GM23338 (cell line): Measurements from ENCODE around the gene C3orf80. TPM values are rescaled to one million over a fixed set of nuclear protein-coding genes. Genes with fewer than 3 reads are reported as not detected.

ENCODE experiments used
- ATAC-seq: fragments of 200-7000 bp; cut with Tn5 transposase; 3 replicates; pipeline ENCODE4 v1.9.1; 2020
- DNase-seq: peaks from one replicate; pipeline ENCODE4 v3.0.0-alpha.2; 2015; ENCODE audit warnings: low spot score
- H2AFZ ChIP-seq: fragments of 200-600 bp; sonication (generic); 2 replicates; pipeline ENCODE4 v1.8.0; 2016; ENCODE audit warnings: antibody characterized with exemption, mild to moderate bottlenecking, moderate library complexity
- H3F3A ChIP-seq: fragments of 200-600 bp; sonication (generic); replicated peaks from 2 replicates; pipeline ENCODE4 v1.8.0; 2017; ENCODE audit warnings: antibody characterized with exemption, mixed run types, low read depth
- H3K27ac ChIP-seq: fragments of 200-600 bp; sonication (generic); 2 replicates; pipeline ENCODE4 v1.6.1; 2016; ENCODE audit warnings: low read depth
- H3K27me3 ChIP-seq: fragments of 200-600 bp; sonication (generic); 2 replicates; pipeline ENCODE4 v1.8.0; 2016; ENCODE audit warnings: mild to moderate bottlenecking, mixed run types, moderate library complexity; ENCODE audit not compliant: insufficient read depth
- H3K36me3 ChIP-seq: fragments of 200-600 bp; sonication (generic); 2 replicates; pipeline ENCODE4 v1.8.0; 2016; ENCODE audit warnings: mild to moderate bottlenecking; ENCODE audit not compliant: insufficient read depth
- H3K4me1 ChIP-seq: fragments of 200-600 bp; sonication (generic); 2 replicates; pipeline ENCODE4 v1.8.0; 2016; ENCODE audit warnings: mild to moderate bottlenecking, moderate library complexity; ENCODE audit not compliant: insufficient read depth
- H3K4me2 ChIP-seq: fragments of 200-600 bp; sonication (generic); 2 replicates; pipeline ENCODE4 v1.7.1; 2017; ENCODE audit warnings: mixed run types
- H3K4me3 ChIP-seq: fragments of 200-600 bp; sonication (generic); 2 replicates; pipeline ENCODE4 v1.6.1; 2016; ENCODE audit warnings: mixed run types
- H3K79me2 ChIP-seq: fragments of 200-600 bp; sonication (generic); replicated peaks from 2 replicates; pipeline ENCODE4 v1.8.0; 2017; ENCODE audit warnings: mild to moderate bottlenecking; ENCODE audit not compliant: insufficient read depth
- H3K9me2 ChIP-seq: fragments of 200-600 bp; sonication (generic); 2 replicates; pipeline ENCODE4 v1.8.0; 2017; ENCODE audit not compliant: insufficient read depth
- H4K20me1 ChIP-seq: fragments of 200-600 bp; sonication (generic); replicated peaks from 2 replicates; pipeline ENCODE4 v1.8.0; 2017; ENCODE audit warnings: mild to moderate bottlenecking; ENCODE audit not compliant: insufficient read depth
- H3K27ac Mint-ChIP-seq: 2 replicates; pipeline ENCODE4 v1.8.0; 2020; ENCODE audit warnings: inconsistent platforms, mild to moderate bottlenecking, moderate library complexity, mixed read lengths
- H3K27me3 Mint-ChIP-seq: 3 replicates; pipeline ENCODE4 v1.8.0; 2022; ENCODE audit warnings: low read depth, mild to moderate bottlenecking, moderate library complexity, mixed read lengths, inconsistent platforms; ENCODE audit not compliant: insufficient read depth, poor library complexity
- H3K36me3 Mint-ChIP-seq: 3 replicates; pipeline ENCODE4 v1.8.0; 2021; ENCODE audit warnings: low read depth, mild to moderate bottlenecking, inconsistent platforms, moderate library complexity, mixed read lengths
- H3K4me1 Mint-ChIP-seq: 3 replicates; pipeline ENCODE4 v1.8.0; 2020; ENCODE audit warnings: mild to moderate bottlenecking, inconsistent platforms, mixed read lengths
- H3K4me3 Mint-ChIP-seq: 3 replicates; pipeline ENCODE4 v1.8.0; 2021; ENCODE audit warnings: moderate library complexity, mild to moderate bottlenecking, inconsistent platforms, mixed read lengths
- H3K9me3 Mint-ChIP-seq: 3 replicates; pipeline ENCODE4 v1.8.0; 2020; ENCODE audit warnings: moderate library complexity, mild to moderate bottlenecking, inconsistent platforms, mixed read lengths
- CREB1 ChIP-seq: fragments of 250-450 bp; sonication (Bioruptor Pico); IDR thresholded peaks from 2 replicates; pipeline ENCODE4 v1.5.0; 2020; ENCODE audit warnings: low read depth, mild to moderate bottlenecking, moderate library complexity
- CTCF ChIP-seq, 2 experiments: fragments of 200-600 bp in 1 of 2; sonication (generic) in 1 of 2; conservative IDR thresholded peaks; 2 replicates each; pipeline versions ENCODE4 v1.5.1 to v1.6.1; 2016 to 2017; ENCODE audit warnings: antibody characterized with exemption in 2 of 2, low read depth in 2 of 2, mild to moderate bottlenecking in 2 of 2, moderate library complexity in 1 of 2
- JUNB ChIP-seq: IDR thresholded peaks from one replicate; pipeline ENCODE4 v1.6.1; 2016; ENCODE audit warnings: antibody characterized with exemption; ENCODE audit not compliant: unreplicated experiment
- POLR2AphosphoS5 ChIP-seq: IDR thresholded peaks from 2 replicates; pipeline ENCODE4 v1.6.1; 2016; ENCODE audit warnings: antibody characterized with exemption, low read depth
- REST ChIP-seq: IDR thresholded peaks from one replicate; pipeline ENCODE4 v1.6.1; 2018; ENCODE audit warnings: antibody characterized with exemption; ENCODE audit not compliant: unreplicated experiment
- ZNF462 ChIP-seq: fragments of 250-450 bp; sonication (Bioruptor Pico); IDR thresholded peaks from 2 replicates; pipeline ENCODE4 v1.5.0; 2020; ENCODE audit warnings: mild to moderate bottlenecking, moderate library complexity
- polyA plus RNA-seq: library from polyadenylated mRNA; unstranded; fragments of >200 nt; fragmentation: Nextera tagmentation; extraction: Ambion mirVana; gene quantifications from 2 replicates; pipeline ENCODE4 v1.2.1, GENCODE V29; 2016
- total RNA-seq: library from RNA; depleted of rRNA; stranded (reverse); fragments of >200 nt; shearing (Covaris generic); gene quantifications from 2 replicates; pipeline ENCODE4 v1.2.3, GENCODE V29; 2014

Gene C3orf80
- total and polyA plus RNA-seq, 2 experiments from 2014 or later: 0.57 to 3.0 TPM

- TF ChIP-seq REST (no peak), POLR2AphosphoS5 (no peak), JUNB (no peak)
These were observed 7.1 kb upstream of the C3orf80 start (continued) for GRCh38 chr3:160218136-160218535.

- ATAC-seq: no peak
- no peaks in the 10 kb centered on the region for H3K36me3 Mint-ChIP-seq
- Histone ChIP-seq H3K36me3 (no peaks in the 10 kb centered on the region), H3K9me2 (no peaks in the 10 kb centered on the region), H3K27me3 (peaks cover 30% of the 10 kb centered on the region), H3K4me1 (no peaks in the 10 kb centered on the region; the same call in 1 of the 2 replicates), H3K4me3 (no peak overlapping the region), H3K4me2 (no peak overlapping the region), H4K20me1 (no peaks in the 10 kb centered on the region), H3F3A (0 out of 2 replicates have a peak, but pooled peaks cover 3% of the 10 kb centered on the region), H2AFZ (no peak overlapping the region), H3K27ac (no peak overlapping the region), H3K79me2 (no peaks in the 10 kb centered on the region)
- no peak overlapping the region for H3K4me3 Mint-ChIP-seq
- H3K27me3 Mint-ChIP-seq: peaks cover 21% of the 10 kb centered on the region
- no peak for DNase-seq
- H3K27ac Mint-ChIP-seq: no peak overlapping the region
- TF ChIP-seq ZNF462 (CRISPR knock-in tag) (no peak), CREB1 (CRISPR knock-in tag) (no peak), CTCF (conservative IDR thresholded peaks at IDR 0.05; ENCODE audit: low read depth in 2 of 2) (no peak), JUNB (no peak), POLR2AphosphoS5 (no peak), REST (no peak)
- H3K9me3 Mint-ChIP-seq: no peaks in the 10 kb centered on the region
- peaks cover 5% of the 10 kb centered on the region; the same call in 2 of the 3 replicates for H3K4me1 Mint-ChIP-seq
These were observed 5.2 kb upstream of the C3orf80 start for GRCh38 chr3:160220038-160220437.
